GM19452 (cell line): ENCODE data around the gene ASPG.

ENCODE experiments used
- ATAC-seq: cut with Tn5 transposase; IDR thresholded peaks from one replicate; pipeline ENCODE4 v1.9.1; 2021; ENCODE audit not compliant: unreplicated experiment

Gene ASPG

GRCh38 chr14:104159990-104160389 lies 74.5 kb downstream of the ASPG start:
- no peak for ATAC-seq

- ATAC-seq: no peak
Measured at GRCh38 chr14:104161602-104162367, 76.3 kb downstream of the ASPG start.

- no peak for ATAC-seq
Measured at GRCh38 chr14:104162495-104162894, 77.0 kb downstream of the ASPG start.

- no peak for ATAC-seq
Measured at GRCh38 chr14:104163541-104163940, 78.0 kb downstream of the ASPG start.

GRCh38 chr14:104164041-104164440 lies 78.5 kb downstream of the ASPG start:
- no peak for ATAC-seq

GRCh38 chr14:104164512-104164911 lies 79.0 kb downstream of the ASPG start:
- ATAC-seq: no peak
